ENCODE data around the gene MRPS30. TPM values are rescaled to one million over a fixed set of nuclear protein-coding genes. Genes with fewer than 3 reads are reported as not detected.
"Not testable (repeated sequence)": the region's sequence is repeated elsewhere in the genome, so short reads cannot be mapped to it uniquely, and the experiment has no call there.

Gene MRPS30
- total RNA-seq, 2 donors from 2014 or later: 48.6 to 68.0 TPM

DNA sequence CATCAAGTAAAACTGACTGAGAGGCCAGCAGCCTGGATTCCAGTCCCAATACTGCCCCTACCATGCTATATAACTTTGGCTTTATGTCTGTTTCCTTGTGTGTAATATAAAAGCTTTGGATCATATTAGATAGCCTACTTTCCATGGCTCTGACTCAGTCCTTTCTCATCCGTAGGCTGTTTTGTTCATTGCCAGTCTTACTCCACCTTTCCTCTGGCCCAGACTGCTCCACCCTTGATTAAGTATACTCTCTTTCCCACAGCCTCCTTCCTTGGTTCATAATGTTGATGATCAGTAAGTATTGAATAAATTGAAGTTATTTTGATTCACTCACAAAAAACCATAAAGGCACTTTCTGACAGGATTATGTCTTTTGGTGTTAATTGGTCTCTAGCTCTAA is 1.5 kb upstream of the MRPS30 start:
- Histone ChIP-seq H3K27ac (no peak overlapping the region), H3K4me1 (ENCODE audit: control insufficient read depth in 1 of 2, low read depth in 2 of 2) (peaks cover 12 to 24% of the 10 kb centered on the region in 2 donors), H3K36me3 (no peaks in the 10 kb centered on the region), H3K9me3 (no peaks in the 10 kb centered on the region), H3K27me3 (replicated peaks; ENCODE audit: insufficient read depth) (no peaks in the 10 kb centered on the region), H3K4me3 (no peak overlapping the region)
- ATAC-seq (ENCODE audit: insufficient number of reproducible peaks, low FRiP score, low read depth) (no peak), DNase-seq (ENCODE audit: low spot score) (no peak)
- TF ChIP-seq, protein P1, sequence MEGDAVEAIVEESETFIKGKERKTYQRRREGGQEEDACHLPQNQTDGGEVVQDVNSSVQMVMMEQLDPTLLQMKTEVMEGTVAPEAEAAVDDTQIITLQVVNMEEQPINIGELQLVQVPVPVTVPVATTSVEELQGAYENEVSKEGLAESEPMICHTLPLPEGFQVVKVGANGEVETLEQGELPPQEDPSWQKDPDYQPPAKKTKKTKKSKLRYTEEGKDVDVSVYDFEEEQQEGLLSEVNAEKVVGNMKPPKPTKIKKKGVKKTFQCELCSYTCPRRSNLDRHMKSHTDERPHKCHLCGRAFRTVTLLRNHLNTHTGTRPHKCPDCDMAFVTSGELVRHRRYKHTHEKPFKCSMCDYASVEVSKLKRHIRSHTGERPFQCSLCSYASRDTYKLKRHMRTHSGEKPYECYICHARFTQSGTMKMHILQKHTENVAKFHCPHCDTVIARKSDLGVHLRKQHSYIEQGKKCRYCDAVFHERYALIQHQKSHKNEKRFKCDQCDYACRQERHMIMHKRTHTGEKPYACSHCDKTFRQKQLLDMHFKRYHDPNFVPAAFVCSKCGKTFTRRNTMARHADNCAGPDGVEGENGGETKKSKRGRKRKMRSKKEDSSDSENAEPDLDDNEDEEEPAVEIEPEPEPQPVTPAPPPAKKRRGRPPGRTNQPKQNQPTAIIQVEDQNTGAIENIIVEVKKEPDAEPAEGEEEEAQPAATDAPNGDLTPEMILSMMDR (IDR thresholded peaks at IDR 0.05): no peak

DNA sequence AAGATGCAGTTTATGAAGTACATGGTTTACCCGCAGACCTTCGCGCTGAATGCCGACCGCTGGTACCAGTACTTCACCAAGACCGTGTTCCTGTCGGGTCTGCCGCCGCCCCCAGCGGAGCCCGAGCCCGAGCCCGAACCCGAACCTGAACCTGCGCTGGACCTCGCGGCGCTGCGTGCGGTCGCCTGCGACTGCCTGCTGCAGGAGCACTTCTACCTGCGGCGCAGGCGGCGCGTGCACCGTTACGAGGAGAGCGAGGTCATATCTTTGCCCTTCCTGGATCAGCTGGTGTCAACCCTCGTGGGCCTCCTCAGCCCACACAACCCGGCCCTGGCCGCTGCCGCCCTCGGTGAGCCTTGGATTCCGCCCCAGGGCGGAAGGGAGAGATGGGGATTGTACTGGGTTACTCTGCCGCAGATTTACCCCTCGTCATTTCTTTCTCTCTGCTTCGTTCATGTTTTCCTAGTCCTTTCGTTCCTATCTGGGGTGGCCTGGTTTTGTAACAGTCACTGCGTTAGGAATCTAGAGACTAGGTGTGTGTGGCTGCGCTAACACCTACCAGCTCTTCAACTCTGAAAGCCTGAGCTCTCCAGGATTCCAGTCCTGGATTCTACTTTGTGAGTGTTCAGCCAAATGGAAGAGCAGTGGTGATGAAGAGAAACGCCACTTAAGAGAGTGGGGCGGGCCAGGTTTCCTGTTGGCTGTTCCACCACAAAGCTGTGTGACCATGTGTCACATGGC is 638 bp downstream of the MRPS30 start:
- peak overlapping the region; percentile 79 for H3K4me3 ChIP-seq
- H3K27ac ChIP-seq: peak overlapping the region; percentile 54 to 82
- ATAC-seq (ENCODE audit: insufficient number of reproducible peaks, low FRiP score, low read depth) (peak; percentile 27), DNase-seq (ENCODE audit: low spot score) (no peak)
- TF ChIP-seq, protein P1 (IDR thresholded peaks at IDR 0.05): no peak
- peaks cover 12% of the 10 kb centered on the region for H3K36me3 ChIP-seq
- no peaks in the 10 kb centered on the region for H3K9me3 ChIP-seq
- H3K4me1 ChIP-seq (ENCODE audit: control insufficient read depth in 1 of 2, low read depth in 2 of 2): peaks cover 12 to 24% of the 10 kb centered on the region in 2 donors
- H3K27me3 ChIP-seq (replicated peaks; ENCODE audit: insufficient read depth): no peaks in the 10 kb centered on the region

DNA sequence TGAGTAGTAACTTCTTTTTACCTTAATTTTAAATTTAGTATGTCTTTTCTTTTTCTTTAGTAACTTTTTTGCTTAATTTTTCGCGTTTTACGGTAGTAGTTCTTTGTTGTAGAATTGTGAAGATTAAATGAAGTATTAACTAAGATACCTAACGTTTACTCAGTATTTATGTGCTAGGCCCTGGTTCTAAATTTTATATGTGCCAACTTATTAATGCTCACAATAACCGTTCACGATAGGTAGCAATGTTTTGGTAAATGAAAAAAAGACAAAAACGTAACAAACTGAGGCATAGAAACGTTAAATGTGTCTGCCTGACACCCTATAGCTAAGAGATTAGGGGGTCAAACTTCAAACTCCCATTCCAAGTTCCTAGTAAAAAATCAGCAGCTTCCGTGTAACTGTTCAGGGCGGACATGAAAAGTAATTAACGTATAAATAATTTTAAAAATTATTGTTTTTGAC is 1.2 kb downstream of the MRPS30 start:
- peak overlapping the region in 1 of 2 donors; percentile 54 for H3K27ac ChIP-seq
- no peaks in the 10 kb centered on the region for H3K27me3 ChIP-seq (replicated peaks; ENCODE audit: insufficient read depth)
- ATAC-seq (ENCODE audit: insufficient number of reproducible peaks, low FRiP score, low read depth): no peak
- TF ChIP-seq, protein P1 (IDR thresholded peaks at IDR 0.05): no peak
- peaks cover 12% of the 10 kb centered on the region for H3K36me3 ChIP-seq
- no peak for DNase-seq (ENCODE audit: low spot score)
- no peaks in the 10 kb centered on the region for H3K9me3 ChIP-seq
- peak overlapping the region; percentile 79 for H3K4me3 ChIP-seq
- H3K4me1 ChIP-seq (ENCODE audit: control insufficient read depth in 1 of 2, low read depth in 2 of 2): peaks cover 12 to 24% of the 10 kb centered on the region in 2 donors

DNA sequence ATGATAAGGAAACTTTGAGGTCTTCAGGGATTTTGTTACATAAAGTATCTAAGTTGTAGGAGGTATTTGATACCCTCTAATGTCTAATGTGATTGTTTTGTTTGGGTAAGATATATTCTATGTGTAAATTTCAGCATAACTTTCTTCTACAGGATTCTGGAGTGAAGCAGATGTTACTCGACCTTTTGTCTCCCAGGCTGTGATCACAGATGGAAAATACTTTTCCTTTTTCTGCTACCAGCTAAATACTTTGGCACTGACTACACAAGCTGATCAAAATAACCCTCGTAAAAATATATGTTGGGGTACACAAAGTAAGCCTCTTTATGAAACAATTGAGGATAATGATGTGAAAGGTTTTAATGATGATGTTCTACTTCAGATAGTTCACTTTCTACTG is 6.0 kb downstream of the MRPS30 start:
- H3K4me1 ChIP-seq (ENCODE audit: control insufficient read depth in 1 of 2, low read depth in 2 of 2): peaks cover 7 to 13% of the 10 kb centered on the region in 2 donors
- ATAC-seq (ENCODE audit: insufficient number of reproducible peaks, low FRiP score, low read depth) (no peak), DNase-seq (ENCODE audit: low spot score) (no peak)
- H3K27ac ChIP-seq: no peak overlapping the region
- peaks cover 20% of the 10 kb centered on the region for H3K36me3 ChIP-seq
- H3K27me3 ChIP-seq (replicated peaks; ENCODE audit: insufficient read depth): no peaks in the 10 kb centered on the region
- no peaks in the 10 kb centered on the region for H3K9me3 ChIP-seq
- H3K4me3 ChIP-seq: no peak overlapping the region
- TF ChIP-seq, protein P1 (IDR thresholded peaks at IDR 0.05): no peak

DNA sequence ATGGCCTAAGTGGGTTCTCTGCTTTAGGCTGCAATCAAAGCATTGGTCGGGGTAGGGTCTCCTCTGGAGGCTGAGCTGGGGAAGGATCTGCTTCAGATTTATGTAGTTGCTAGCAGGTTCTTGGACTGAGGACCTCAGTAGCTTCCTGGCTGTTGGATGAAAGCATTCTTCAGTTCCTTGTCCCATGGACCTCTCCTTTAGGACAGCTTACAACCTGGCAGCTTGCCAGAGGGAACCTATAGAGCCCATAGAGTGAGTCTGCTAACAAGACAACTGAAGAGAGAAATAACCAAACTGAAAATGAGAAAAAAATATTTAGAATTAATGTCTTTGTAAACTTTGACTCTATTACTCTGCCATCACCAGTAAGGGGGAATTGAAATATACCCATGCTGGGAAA is 12.4 kb downstream of the MRPS30 start:
- Histone ChIP-seq H3K36me3 (no peaks in the 10 kb centered on the region), H3K27me3 (replicated peaks; ENCODE audit: insufficient read depth) (no peaks in the 10 kb centered on the region), H3K27ac (no peak overlapping the region), H3K4me3 (no peak overlapping the region), H3K9me3 (no peaks in the 10 kb centered on the region), H3K4me1 (ENCODE audit: control insufficient read depth in 1 of 2, low read depth in 2 of 2) (no peaks in the 10 kb centered on the region)
- TF ChIP-seq, protein P1 (IDR thresholded peaks at IDR 0.05): no peak
- ATAC-seq (ENCODE audit: insufficient number of reproducible peaks, low FRiP score, low read depth) (no peak), DNase-seq (ENCODE audit: low spot score) (no peak)

DNA sequence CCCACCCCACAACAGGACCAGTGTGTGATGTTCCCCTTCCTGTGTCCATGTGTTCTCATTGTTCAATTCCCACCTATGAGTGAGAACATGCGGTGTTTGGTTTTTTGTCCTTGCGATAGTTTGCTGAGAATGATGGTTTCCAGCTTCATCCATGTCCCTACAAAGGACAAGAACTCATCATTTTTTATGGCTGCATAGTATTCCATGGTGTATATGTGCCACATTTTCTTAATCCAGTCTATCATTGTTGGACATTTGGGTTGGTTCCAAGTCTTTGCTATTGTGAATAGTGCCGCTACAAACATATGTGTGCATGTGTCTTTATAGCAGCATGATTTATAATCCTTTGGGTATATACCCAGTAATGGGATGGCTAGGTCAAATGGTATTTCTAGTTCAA is 15.9 kb downstream of the MRPS30 start:
- H3K9me3 ChIP-seq: not testable (repeated sequence)

More for the DNA sequence above, 15.9 kb downstream of the MRPS30 start:
- H3K36me3 ChIP-seq; ATAC-seq (ENCODE audit: insufficient number of reproducible peaks, low FRiP score, low read depth); H3K4me1 ChIP-seq (ENCODE audit: control insufficient read depth in 1 of 2, low read depth in 2 of 2); H3K27ac ChIP-seq; DNase-seq (ENCODE audit: low spot score); H3K4me3 ChIP-seq; H3K27me3 ChIP-seq (replicated peaks; ENCODE audit: insufficient read depth): not testable (repeated sequence)
